Left lung (tissue), 10 donors: Measurements from ENCODE around the gene ZBED3. TPM values are rescaled to one million over a fixed set of nuclear protein-coding genes. Genes with fewer than 3 reads are reported as not detected.
A peak's percentile ranks its signal among the peaks of the same experiment; 100 is the strongest.

ENCODE experiments used
- ATAC-seq: fragments of 200-7000 bp; cut with Tn5 transposase; one replicate; pipeline ENCODE4 v1.9.1; 2020; ENCODE audit warnings: moderate library complexity
- DNase-seq, 4 donors: peaks; one replicate each; pipeline ENCODE4 v3.0.0-alpha.2; 2013 to 2020
- H3K27ac ChIP-seq, 2 donors: fragments of 200-600 bp; sonication (generic) in 1 of 2; one replicate each; pipeline versions ENCODE4 v1.5.0 to v1.8.0; 2020 to 2021
- H3K27me3 ChIP-seq, 2 donors: fragments of 200-600 bp; sonication (generic) in 1 of 2; one replicate each; pipeline versions ENCODE4 v1.5.0 to v1.8.0; 2020 to 2021
- H3K36me3 ChIP-seq, 2 donors: fragments of 200-600 bp; sonication (generic) in 1 of 2; one replicate each; pipeline versions ENCODE4 v1.5.0 to v1.8.0; 2020 to 2021
- H3K4me1 ChIP-seq, 2 donors: fragments of 200-600 bp; one replicate each; pipeline ENCODE4 v1.8.0; 2021
- H3K4me3 ChIP-seq, 2 donors: fragments of 200-600 bp; sonication (generic) in 1 of 2; one replicate each; pipeline versions ENCODE4 v1.5.0 to v1.8.0; 2020 to 2021; ENCODE audit warnings: mild to moderate bottlenecking in 1 of 2
- H3K9me3 ChIP-seq, 2 donors: fragments of 200-600 bp; sonication (generic) in 1 of 2; one replicate each; pipeline versions ENCODE4 v1.5.0 to v1.8.0; 2020 to 2021
- CTCF ChIP-seq, 2 donors: fragments of 200-600 bp; sonication (generic) in 1 of 2; IDR thresholded peaks; one replicate each; pipeline versions ENCODE4 v1.5.0 to v1.8.0; 2021; ENCODE audit warnings: antibody characterized with exemption in 2 of 2
- intact Hi-C, 2 donors: fragments of 100-400 bp; cut with DNase I; formaldehyde crosslinking; loops; one replicate each; pipeline versions ENCODE4 v1.11.2 to v1.14.2; 2022
- polyA plus RNA-seq, 6 donors: library from polyadenylated mRNA; unstranded; fragments of 120-200 nt; gene quantifications; one replicate each; pipeline ENCODE4 v1.2.1, GENCODE V29; 2013; ENCODE audit not compliant: insufficient read length in 6 of 6
- total RNA-seq, 2 donors: library from RNA; stranded (reverse); fragmentation: NEBNext Ultra II Directional; extraction: Animal tissue kit (Norgen Biotek cat#: 25700); gene quantifications; one replicate each; pipeline ENCODE4 v1.2.1, GENCODE V29; 2021
- donor health status: DM: no; HTN: yes; CAD: no.
- donor health status: DM: no; HTN: no; CAD: no.

Gene ZBED3
- total and polyA plus RNA-seq, 8 donors: 11.9 to 32.4 (median 28.3) TPM

- DNase-seq (peak; percentile 86 to 97 (median 96)), ATAC-seq (peak; percentile 99)
- H3K4me3 ChIP-seq: peak within 1 kb of the TSS; percentile 63 to 93
- intact Hi-C loops: no loop called here
- peaks cover 0 to 11% of the 10 kb centered on the region in 2 donors for H3K9me3 ChIP-seq
- no peaks in the 10 kb centered on the region for H3K27me3 ChIP-seq
- H3K27ac ChIP-seq: peak within 1 kb of the TSS; percentile 91 to 93
- TF ChIP-seq CTCF (IDR thresholded peaks at IDR 0.05): no peak
- peaks cover 0 to under 1% of the 10 kb centered on the region in 2 donors for H3K36me3 ChIP-seq
- H3K4me1 ChIP-seq: peaks cover 8 to 22% of the 10 kb centered on the region in 2 donors
These were observed 56.7 kb downstream of the ZBED3 start, which contains the start of gene AGGF1 for GRCh38 chr5:77030097-77031071. TSS of gene AGGF1 (plus strand) at chr5:77030404. CDS start at chr5:77030767, 363 bp downstream.

GRCh38 chr5:77029376-77029885 is 57.7 kb downstream of the ZBED3 start:
- no peak for DNase-seq
- ATAC-seq: no peak
- intact Hi-C loops: no loop called here
- Histone ChIP-seq H3K27ac (peak overlapping the region in 1 of 2 donors; percentile 91), H3K4me1 (peaks cover 8 to 22% of the 10 kb centered on the region in 2 donors), H3K9me3 (peaks cover 0 to 11% of the 10 kb centered on the region in 2 donors), H3K27me3 (no peaks in the 10 kb centered on the region), H3K4me3 (peak overlapping the region in 1 of 2 donors; percentile 63), H3K36me3 (no peaks in the 10 kb centered on the region)
- TF ChIP-seq CTCF (IDR thresholded peaks at IDR 0.05): no peak

GRCh38 chr5:77028631-77029375 is 58.3 kb downstream of the ZBED3 start:
- Histone ChIP-seq H3K27me3 (no peaks in the 10 kb centered on the region), H3K27ac (no peak overlapping the region), H3K4me3 (no peak overlapping the region), H3K36me3 (no peaks in the 10 kb centered on the region), H3K4me1 (peaks cover 8 to 22% of the 10 kb centered on the region in 2 donors), H3K9me3 (peaks cover 0 to 11% of the 10 kb centered on the region in 2 donors)
- no peak for TF ChIP-seq CTCF (IDR thresholded peaks at IDR 0.05)
- no peak for ATAC-seq
- intact Hi-C loops: no loop called here
- no peak for DNase-seq

- intact Hi-C loops: no loop called here
- ATAC-seq: peak; percentile 48
These were observed 62.6 kb downstream of the ZBED3 start for GRCh38 chr5:77024490-77024889.

More at GRCh38 chr5:77024490-77024889, 62.6 kb downstream of the ZBED3 start:
- DNase-seq: no peak
- Histone ChIP-seq H3K27me3 (peaks cover 0 to 12% of the 10 kb centered on the region in 2 donors), H3K9me3 (peaks cover 0 to 9% of the 10 kb centered on the region in 2 donors), H3K36me3 (no peaks in the 10 kb centered on the region), H3K27ac (no peak overlapping the region), H3K4me3 (no peak overlapping the region), H3K4me1 (peaks cover 0 to 1% of the 10 kb centered on the region in 2 donors)
- TF ChIP-seq CTCF (IDR thresholded peaks at IDR 0.05): no peak
